ENCODE measurements around the gene BRAT1. TPM values are rescaled to one million over a fixed set of nuclear protein-coding genes. Genes with fewer than 3 reads are reported as not detected.

The BRAT1 gene
- total and polyA plus RNA-seq, 2 donors (not counting 1 experiment from before 2014, with no cell fraction given) = 4.0 to 20.1 TPM

- H3K4me1 ChIP-seq (ENCODE audit: control insufficient read depth, extremely low read depth, insufficient read depth, low read length) = no peaks in the 10 kb centered on the region
- no peaks in the 10 kb centered on the region for H4K20me1 ChIP-seq (ENCODE audit: control insufficient read depth, extremely low read depth, insufficient read depth, low read length)
- H3K27me3 ChIP-seq (ENCODE audit: control insufficient read depth, insufficient read depth, low read length) = peaks cover 4% of the 10 kb centered on the region
- no peak overlapping the region for H2AFZ ChIP-seq (ENCODE audit: low read length)
- no peaks in the 10 kb centered on the region for H3K36me3 ChIP-seq (ENCODE audit: control insufficient read depth, insufficient read depth, low read length)
- H3K27ac ChIP-seq (ENCODE audit: insufficient read depth, low read length) = no peak overlapping the region
- no peak for TF ChIP-seq CTCF (conservative IDR thresholded peaks at IDR 0.05 in 1 of 2, IDR thresholded peaks at IDR 0.05 in 1 of 2; ENCODE audit: low read depth in 1 of 2, low read length in 2 of 2)
- TF ChIP-seq EZH2 (IDR thresholded peaks at IDR 0.05; ENCODE audit: low read length, missing control alignments) = no peak
- no peak overlapping the region for H3K4me2 ChIP-seq (ENCODE audit: extremely low read depth, insufficient read depth, low read length)
- H3K9ac ChIP-seq (ENCODE audit: insufficient read depth, low read length) = no peak overlapping the region
- no peaks in the 10 kb centered on the region for H3K9me3 ChIP-seq (ENCODE audit: control insufficient read depth, insufficient read depth, low read depth, low read length)
- H3K79me2 ChIP-seq (ENCODE audit: control insufficient read depth, insufficient read depth, low read length) = no peaks in the 10 kb centered on the region
- H3K4me3 ChIP-seq (replicated peaks in 1 of 4; ENCODE audit: control extremely low read depth in 1 of 4, insufficient read depth in 1 of 4, low read depth in 3 of 4, low read length in 4 of 4) = no peak overlapping the region
- DNase-seq (ENCODE audit: low read depth in 2 of 2) = no peak
Observed at GRCh38 chr7:2501947-2502646, 53.2 kb downstream of the BRAT1 start.

GRCh38 chr7:2500701-2501100, 54.6 kb downstream of the BRAT1 start:
- no peak for TF ChIP-seq CTCF (conservative IDR thresholded peaks at IDR 0.05 in 1 of 2, IDR thresholded peaks at IDR 0.05 in 1 of 2; ENCODE audit: low read depth in 1 of 2, low read length in 2 of 2)
- no peak for TF ChIP-seq EZH2 (IDR thresholded peaks at IDR 0.05; ENCODE audit: low read length, missing control alignments)
- Histone ChIP-seq H4K20me1 (ENCODE audit: control insufficient read depth, extremely low read depth, insufficient read depth, low read length) (no peaks in the 10 kb centered on the region), H2AFZ (ENCODE audit: low read length) (no peak overlapping the region), H3K4me3 (replicated peaks in 1 of 4; ENCODE audit: control extremely low read depth in 1 of 4, insufficient read depth in 1 of 4, low read depth in 3 of 4, low read length in 4 of 4) (no peak overlapping the region), H3K79me2 (ENCODE audit: control insufficient read depth, insufficient read depth, low read length) (no peaks in the 10 kb centered on the region), H3K36me3 (ENCODE audit: control insufficient read depth, insufficient read depth, low read length) (no peaks in the 10 kb centered on the region), H3K4me1 (ENCODE audit: control insufficient read depth, extremely low read depth, insufficient read depth, low read length) (no peaks in the 10 kb centered on the region), H3K4me2 (ENCODE audit: extremely low read depth, insufficient read depth, low read length) (no peak overlapping the region), H3K9ac (ENCODE audit: insufficient read depth, low read length) (no peak overlapping the region), H3K27me3 (ENCODE audit: control insufficient read depth, insufficient read depth, low read length) (peaks cover 9% of the 10 kb centered on the region), H3K9me3 (ENCODE audit: control insufficient read depth, insufficient read depth, low read depth, low read length) (no peaks in the 10 kb centered on the region), H3K27ac (ENCODE audit: insufficient read depth, low read length) (no peak overlapping the region)
- no peak for DNase-seq (ENCODE audit: low read depth in 2 of 2)

DNA sequence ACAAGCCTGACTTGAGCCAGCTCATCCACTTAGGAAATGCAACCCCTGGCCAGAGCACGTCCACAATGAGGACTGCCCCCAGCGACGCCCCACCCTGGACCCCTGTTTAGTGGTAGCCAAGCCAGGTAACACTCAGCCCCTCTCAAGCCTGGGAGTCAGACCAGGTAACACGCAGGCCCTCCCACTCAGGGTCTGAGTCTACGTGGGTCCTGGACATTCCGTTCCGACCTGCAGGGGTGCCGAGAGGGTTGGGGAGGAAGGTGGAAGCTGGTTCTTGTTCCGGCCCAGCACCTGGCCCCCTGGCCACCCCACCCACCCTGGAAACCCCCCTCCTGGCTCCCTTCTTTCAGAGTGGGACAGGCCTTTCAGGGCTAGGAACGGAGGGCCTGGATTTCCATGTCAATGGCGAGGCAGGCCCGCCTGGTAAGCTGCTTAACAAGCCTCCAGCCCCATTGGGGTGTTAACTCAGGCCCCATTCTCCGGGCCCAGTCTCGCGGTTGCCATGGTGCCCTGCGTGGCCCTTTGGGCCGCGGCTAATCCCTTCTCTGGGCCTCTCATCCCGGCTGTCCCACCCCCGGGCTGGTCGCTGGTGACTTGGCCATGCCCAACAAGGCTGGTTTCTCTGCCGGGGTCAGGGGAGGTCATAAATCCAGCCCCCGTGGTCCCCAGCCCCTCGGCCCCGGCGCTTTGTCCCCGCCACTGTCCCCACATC, 55.4 kb downstream of the BRAT1 start:
- no peak for TF ChIP-seq EZH2 (IDR thresholded peaks at IDR 0.05; ENCODE audit: low read length, missing control alignments)
- TF ChIP-seq CTCF (conservative IDR thresholded peaks at IDR 0.05 in 1 of 2, IDR thresholded peaks at IDR 0.05 in 1 of 2; ENCODE audit: low read depth in 1 of 2, low read length in 2 of 2) = no peak
- DNase-seq (ENCODE audit: low read depth in 2 of 2) = no peak
- Histone ChIP-seq H4K20me1 (ENCODE audit: control insufficient read depth, extremely low read depth, insufficient read depth, low read length) (no peaks in the 10 kb centered on the region), H3K79me2 (ENCODE audit: control insufficient read depth, insufficient read depth, low read length) (no peaks in the 10 kb centered on the region), H3K4me1 (ENCODE audit: control insufficient read depth, extremely low read depth, insufficient read depth, low read length) (no peaks in the 10 kb centered on the region), H3K4me3 (replicated peaks in 1 of 4; ENCODE audit: control extremely low read depth in 1 of 4, insufficient read depth in 1 of 4, low read depth in 3 of 4, low read length in 4 of 4) (no peak overlapping the region), H3K9ac (ENCODE audit: insufficient read depth, low read length) (no peak overlapping the region), H3K27me3 (ENCODE audit: control insufficient read depth, insufficient read depth, low read length) (peaks cover 9% of the 10 kb centered on the region), H3K36me3 (ENCODE audit: control insufficient read depth, insufficient read depth, low read length) (no peaks in the 10 kb centered on the region), H2AFZ (ENCODE audit: low read length) (no peak overlapping the region), H3K4me2 (ENCODE audit: extremely low read depth, insufficient read depth, low read length) (no peak overlapping the region), H3K9me3 (ENCODE audit: control insufficient read depth, insufficient read depth, low read depth, low read length) (no peaks in the 10 kb centered on the region), H3K27ac (ENCODE audit: insufficient read depth, low read length) (no peak overlapping the region)

Measured in fibroblast of lung (primary cell).